GM18873 (cell line): ENCODE results near the gene RAB17.
"Not testable (repeated sequence)": the region's sequence is repeated elsewhere in the genome, so short reads cannot be mapped to it uniquely, and the experiment has no call there.

Source experiments
- ATAC-seq: cut with Tn5 transposase; IDR thresholded peaks from one replicate; pipeline ENCODE4 v1.9.1; 2021; ENCODE audit warnings: mild to moderate bottlenecking, moderate library complexity, moderate number of reproducible peaks; ENCODE audit not compliant: unreplicated experiment, low FRiP score

Gene RAB17

GRCh38 chr2:237625216-237625705 is 34.7 kb upstream of the RAB17 start:
- ATAC-seq = no peak

GRCh38 chr2:237624565-237624964 is 34.0 kb upstream of the RAB17 start:
- no peak for ATAC-seq

- ATAC-seq = no peak
Observed at GRCh38 chr2:237623428-237624403, 33.2 kb upstream of the RAB17 start.

GRCh38 chr2:237618449-237618848 is 27.9 kb upstream of the RAB17 start:
- ATAC-seq = no peak

GRCh38 chr2:237617587-237617982 is 27.1 kb upstream of the RAB17 start:
- no peak for ATAC-seq

- no peak for ATAC-seq
Observed at GRCh38 chr2:237616734-237617586, 26.4 kb upstream of the RAB17 start.

- ATAC-seq = no peak
Observed at GRCh38 chr2:237616373-237616733, 25.8 kb upstream of the RAB17 start.

- no peak for ATAC-seq
Observed at GRCh38 chr2:237615631-237616249, 25.2 kb upstream of the RAB17 start.

- no peak for ATAC-seq
Observed at GRCh38 chr2:237614151-237614720, 23.7 kb upstream of the RAB17 start.

GRCh38 chr2:237613679-237614078 is 23.1 kb upstream of the RAB17 start:
- ATAC-seq = no peak

- no peak for ATAC-seq
Observed at GRCh38 chr2:237612527-237613357, 22.2 kb upstream of the RAB17 start.

GRCh38 chr2:237606522-237606921 is 16.0 kb upstream of the RAB17 start:
- ATAC-seq = not testable (repeated sequence)

GRCh38 chr2:237604960-237605359 is 14.4 kb upstream of the RAB17 start:
- ATAC-seq = no peak

- ATAC-seq = no peak
Observed at GRCh38 chr2:237604391-237604790, 13.9 kb upstream of the RAB17 start.

GRCh38 chr2:237603718-237604362 is 13.3 kb upstream of the RAB17 start:
- ATAC-seq = no peak

- no peak for ATAC-seq
Observed at GRCh38 chr2:237603049-237603717, 12.6 kb upstream of the RAB17 start.

GRCh38 chr2:237602409-237602808 is 11.9 kb upstream of the RAB17 start:
- no peak for ATAC-seq

GRCh38 chr2:237601453-237602116 is 11.1 kb upstream of the RAB17 start:
- ATAC-seq = no peak
